Renal cortex interstitium (tissue), 11 donors: ENCODE data around the gene CHSY3. TPM values are rescaled to one million over a fixed set of nuclear protein-coding genes. Genes with fewer than 3 reads are reported as not detected.
"Not testable (repeated sequence)": the region's sequence is repeated elsewhere in the genome, so short reads cannot be mapped to it uniquely, and the experiment has no call there.

Experiments used
- DNase-seq, 11 donors: peaks; one replicate each; pipeline ENCODE4 v3.0.0-alpha.2; 2013; ENCODE audit warnings: low read depth in 9 of 11, low spot score in 4 of 11; ENCODE audit errors: extremely low read depth in 1 of 11
- polyA plus RNA-seq, 3 donors: library from polyadenylated mRNA; unstranded; fragments of 120-200 nt; gene quantifications; one replicate each; pipeline ENCODE4 v1.2.1, GENCODE V29; 2013; ENCODE audit not compliant: insufficient read length in 3 of 3

Gene CHSY3
- polyA plus RNA-seq, 3 donors = 3.0 to 4.0 (median 3.5) TPM

GRCh38 chr5:130213607-130214006 lies 309.3 kb downstream of the CHSY3 start:
- no peak for DNase-seq

GRCh38 chr5:130216286-130216685 lies 312.0 kb downstream of the CHSY3 start:
- DNase-seq = no peak

- DNase-seq = no peak
Measured at GRCh38 chr5:130222573-130222972, 318.3 kb downstream of the CHSY3 start.

- DNase-seq = not testable (repeated sequence)
Measured at GRCh38 chr5:130226556-130226955, 322.3 kb downstream of the CHSY3 start.

DNA sequence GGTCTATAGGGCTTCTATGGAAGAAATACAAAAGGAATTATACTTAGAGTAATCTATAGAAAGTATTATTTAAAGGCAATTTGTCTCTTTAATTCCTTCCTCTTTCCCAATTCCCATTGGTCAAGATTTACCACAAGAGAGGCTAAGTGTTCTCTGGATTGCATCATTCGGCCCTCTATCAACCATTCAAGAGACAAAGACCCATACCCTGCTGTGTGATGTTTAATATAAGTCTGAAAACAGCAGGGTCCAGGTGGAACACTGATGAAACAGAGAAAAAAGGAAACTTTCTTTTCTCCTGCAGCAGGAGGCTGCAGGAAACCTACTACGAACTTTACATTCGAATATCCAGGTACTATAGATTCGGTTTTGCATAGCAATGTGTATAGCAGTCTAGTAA lies 323.4 kb downstream of the CHSY3 start:
- no peak for DNase-seq

GRCh38 chr5:130231786-130232185 lies 327.5 kb downstream of the CHSY3 start:
- no peak for DNase-seq

DNA sequence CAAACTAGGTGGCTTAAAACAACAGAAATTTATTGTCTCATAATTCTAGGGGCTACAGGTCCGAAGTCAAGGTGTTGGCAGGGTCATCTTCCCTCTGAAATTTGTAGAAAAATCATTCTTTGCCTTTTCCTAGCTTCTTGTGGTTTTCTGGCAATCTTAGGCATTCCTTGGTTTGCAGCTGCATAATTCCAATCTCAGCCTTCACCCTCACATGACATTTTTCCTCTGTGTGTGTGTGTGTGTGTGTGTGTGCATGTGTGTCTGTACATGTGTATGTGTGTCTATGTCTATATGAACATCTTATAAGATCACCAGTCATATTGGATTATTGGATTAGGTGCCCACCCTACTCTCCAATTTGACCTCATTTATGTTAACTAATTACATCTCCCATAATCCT lies 330.6 kb downstream of the CHSY3 start:
- no peak for DNase-seq

Other genes with a start within 250 kb of the CHSY3 start
- under 1 TPM in 2 of 3 donors, not detected in 1; 0.04 to 0.15 TPM for gene MINAR2, start 156.4 kb upstream of the CHSY3 start, polyA plus RNA-seq